Skeletal muscle tissue (tissue), 4 donors: ENCODE results near the gene SMIM8. TPM values are rescaled to one million over a fixed set of nuclear protein-coding genes. Genes with fewer than 3 reads are reported as not detected.

Experiments used
- H3K27ac ChIP-seq: one replicate; pipeline ENCODE4 v1.7.0; 2013; ENCODE audit warnings: mild to moderate bottlenecking, low read depth, low read length, inconsistent platforms
- H3K27me3 ChIP-seq, 3 donors: one replicate each; pipeline ENCODE4 v1.7.0; 2013; ENCODE audit warnings: low read length in 3 of 3; ENCODE audit not compliant: control insufficient read depth in 3 of 3, insufficient read depth in 3 of 3
- H3K36me3 ChIP-seq, 3 donors: one replicate each; pipeline ENCODE4 v1.7.0; 2013; ENCODE audit warnings: low read length in 3 of 3; ENCODE audit not compliant: control insufficient read depth in 3 of 3, insufficient read depth in 3 of 3
- H3K4me1 ChIP-seq, 3 donors: one replicate each; pipeline ENCODE4 v1.7.0; 2013; ENCODE audit warnings: low read length in 3 of 3, mild to moderate bottlenecking in 3 of 3; ENCODE audit not compliant: control insufficient read depth in 3 of 3, insufficient read depth in 3 of 3
- H3K4me3 ChIP-seq, 3 donors: one replicate each; pipeline ENCODE4 v1.7.0; 2013; ENCODE audit warnings: low read length in 3 of 3
- H3K9ac ChIP-seq, 3 donors: one replicate each; pipeline ENCODE4 v1.7.0; 2013; ENCODE audit warnings: low read length in 3 of 3, mild to moderate bottlenecking in 3 of 3, moderate library complexity in 2 of 3, low read depth in 1 of 3
- H3K9me3 ChIP-seq, 3 donors: one replicate each; pipeline ENCODE4 v1.7.0; 2013; ENCODE audit warnings: low read length in 3 of 3; ENCODE audit not compliant: control insufficient read depth in 3 of 3
- total RNA-seq: library from RNA; depleted of rRNA; stranded (reverse); fragments of >200 nt; gene quantifications from one replicate; pipeline ENCODE4 v1.2.3, GENCODE V29; 2014
- donor health status: Osteomylitis.

Gene SMIM8
- total RNA-seq, 1 donor from 2014 or later, result 15.1 TPM

- Histone ChIP-seq H3K36me3 (no peaks in the 10 kb centered on the region), H3K9ac (no peak overlapping the region), H3K4me3 (no peak overlapping the region), H3K27ac (no peak overlapping the region), H3K4me1 (no peaks in the 10 kb centered on the region), H3K9me3 (no peaks in the 10 kb centered on the region), H3K27me3 (no peaks in the 10 kb centered on the region)
These were observed 27.5 kb downstream of the SMIM8 start for GRCh38 chr6:87349896-87350295.

- Histone ChIP-seq H3K27ac (no peak overlapping the region), H3K36me3 (no peaks in the 10 kb centered on the region), H3K9ac (no peak overlapping the region), H3K27me3 (no peaks in the 10 kb centered on the region), H3K4me3 (no peak overlapping the region), H3K9me3 (no peaks in the 10 kb centered on the region), H3K4me1 (no peaks in the 10 kb centered on the region)
These were observed 28.1 kb downstream of the SMIM8 start for GRCh38 chr6:87350516-87350915.

GRCh38 chr6:87351583-87351982, 29.2 kb downstream of the SMIM8 start:
- H3K36me3 ChIP-seq, result no peaks in the 10 kb centered on the region
- H3K9ac ChIP-seq, result no peak overlapping the region
- H3K4me1 ChIP-seq, result no peaks in the 10 kb centered on the region
- no peaks in the 10 kb centered on the region for H3K9me3 ChIP-seq
- no peak overlapping the region for H3K4me3 ChIP-seq
- H3K27me3 ChIP-seq, result no peaks in the 10 kb centered on the region
- H3K27ac ChIP-seq, result no peak overlapping the region

GRCh38 chr6:87356181-87356580, 33.8 kb downstream of the SMIM8 start:
- Histone ChIP-seq H3K27ac (no peak overlapping the region), H3K9me3 (no peaks in the 10 kb centered on the region), H3K4me3 (no peak overlapping the region), H3K9ac (no peak overlapping the region), H3K27me3 (no peaks in the 10 kb centered on the region), H3K36me3 (no peaks in the 10 kb centered on the region), H3K4me1 (no peaks in the 10 kb centered on the region)

- no peaks in the 10 kb centered on the region for H3K4me1 ChIP-seq
- no peaks in the 10 kb centered on the region for H3K36me3 ChIP-seq
- H3K9me3 ChIP-seq, result no peaks in the 10 kb centered on the region
- H3K4me3 ChIP-seq, result no peak overlapping the region
- H3K27me3 ChIP-seq, result no peaks in the 10 kb centered on the region
- H3K9ac ChIP-seq, result no peak overlapping the region
- H3K27ac ChIP-seq, result no peak overlapping the region
These were observed 35.2 kb downstream of the SMIM8 start for GRCh38 chr6:87357479-87358196.

- H3K9ac ChIP-seq, result no peak overlapping the region
- H3K4me3 ChIP-seq, result no peak overlapping the region
- no peaks in the 10 kb centered on the region for H3K36me3 ChIP-seq
- no peak overlapping the region for H3K27ac ChIP-seq
- no peaks in the 10 kb centered on the region for H3K27me3 ChIP-seq
- no peaks in the 10 kb centered on the region for H3K9me3 ChIP-seq
- H3K4me1 ChIP-seq, result no peaks in the 10 kb centered on the region
These were observed 42.3 kb downstream of the SMIM8 start for GRCh38 chr6:87364602-87365252.

GRCh38 chr6:87366072-87366827, 43.9 kb downstream of the SMIM8 start:
- no peak overlapping the region for H3K9ac ChIP-seq
- no peak overlapping the region for H3K4me3 ChIP-seq
- H3K27me3 ChIP-seq, result no peaks in the 10 kb centered on the region
- no peaks in the 10 kb centered on the region for H3K4me1 ChIP-seq
- H3K36me3 ChIP-seq, result no peaks in the 10 kb centered on the region
- no peak overlapping the region for H3K27ac ChIP-seq
- H3K9me3 ChIP-seq, result no peaks in the 10 kb centered on the region

GRCh38 chr6:87366899-87367298, 44.5 kb downstream of the SMIM8 start:
- no peaks in the 10 kb centered on the region for H3K36me3 ChIP-seq
- H3K9ac ChIP-seq, result no peak overlapping the region
- no peaks in the 10 kb centered on the region for H3K9me3 ChIP-seq
- no peak overlapping the region for H3K4me3 ChIP-seq
- no peaks in the 10 kb centered on the region for H3K27me3 ChIP-seq
- H3K27ac ChIP-seq, result no peak overlapping the region
- H3K4me1 ChIP-seq, result no peaks in the 10 kb centered on the region

GRCh38 chr6:87373377-87373776, 51.0 kb downstream of the SMIM8 start:
- Histone ChIP-seq H3K4me1 (no peaks in the 10 kb centered on the region), H3K9ac (no peak overlapping the region), H3K4me3 (no peak overlapping the region), H3K27me3 (no peaks in the 10 kb centered on the region), H3K9me3 (no peaks in the 10 kb centered on the region), H3K27ac (no peak overlapping the region), H3K36me3 (no peaks in the 10 kb centered on the region)

- Histone ChIP-seq H3K36me3 (no peaks in the 10 kb centered on the region), H3K4me1 (no peaks in the 10 kb centered on the region)
These were observed 52.9 kb downstream of the SMIM8 start for GRCh38 chr6:87375315-87375714.

More at GRCh38 chr6:87375315-87375714, 52.9 kb downstream of the SMIM8 start:
- H3K27me3 ChIP-seq, result no peaks in the 10 kb centered on the region
- H3K27ac ChIP-seq, result no peak overlapping the region
- H3K9me3 ChIP-seq, result no peaks in the 10 kb centered on the region
- H3K4me3 ChIP-seq, result no peak overlapping the region
- no peak overlapping the region for H3K9ac ChIP-seq
